B cell (primary cell): ENCODE results near the gene ANAPC13.

Source experiments
- EZH2 ChIP-seq: IDR thresholded peaks from 2 replicates; pipeline ENCODE4 v1.6.1; 2012; ENCODE audit warnings: borderline replicate concordance, low read depth, mild to moderate bottlenecking, moderate library complexity, low read length; ENCODE audit not compliant: insufficient read depth, poor library complexity, severe bottlenecking
- TF ChIP-seq, protein P1 (sequence below): fragments of 200-600 bp; IDR thresholded peaks from one replicate; pipeline ENCODE4 v1.8.0; 2022; ENCODE audit warnings: antibody characterized with exemption, mild to moderate bottlenecking

- TF ChIP-seq, protein P1, sequence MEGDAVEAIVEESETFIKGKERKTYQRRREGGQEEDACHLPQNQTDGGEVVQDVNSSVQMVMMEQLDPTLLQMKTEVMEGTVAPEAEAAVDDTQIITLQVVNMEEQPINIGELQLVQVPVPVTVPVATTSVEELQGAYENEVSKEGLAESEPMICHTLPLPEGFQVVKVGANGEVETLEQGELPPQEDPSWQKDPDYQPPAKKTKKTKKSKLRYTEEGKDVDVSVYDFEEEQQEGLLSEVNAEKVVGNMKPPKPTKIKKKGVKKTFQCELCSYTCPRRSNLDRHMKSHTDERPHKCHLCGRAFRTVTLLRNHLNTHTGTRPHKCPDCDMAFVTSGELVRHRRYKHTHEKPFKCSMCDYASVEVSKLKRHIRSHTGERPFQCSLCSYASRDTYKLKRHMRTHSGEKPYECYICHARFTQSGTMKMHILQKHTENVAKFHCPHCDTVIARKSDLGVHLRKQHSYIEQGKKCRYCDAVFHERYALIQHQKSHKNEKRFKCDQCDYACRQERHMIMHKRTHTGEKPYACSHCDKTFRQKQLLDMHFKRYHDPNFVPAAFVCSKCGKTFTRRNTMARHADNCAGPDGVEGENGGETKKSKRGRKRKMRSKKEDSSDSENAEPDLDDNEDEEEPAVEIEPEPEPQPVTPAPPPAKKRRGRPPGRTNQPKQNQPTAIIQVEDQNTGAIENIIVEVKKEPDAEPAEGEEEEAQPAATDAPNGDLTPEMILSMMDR, result no peak
- TF ChIP-seq EZH2, result no peak
Observed at GRCh38 chr3:134466331-134466730, 19.5 kb downstream of the ANAPC13 start.
